A549 (cell line): Measurements from ENCODE around the gene FBP2. TPM values are rescaled to one million over a fixed set of nuclear protein-coding genes. Genes with fewer than 3 reads are reported as not detected.

ENCODE experiments used
- ATAC-seq, 2 experiments: fragments of 200-7000 bp in 1 of 2; fragments of >200 bp in 1 of 2; cut with Nextera tagmentation in 1 of 2; cut with Tn5 transposase in 1 of 2; 3 replicates each; pipeline versions ENCODE4 v1.8.0 to v1.9.1; 2018 to 2020; ENCODE audit warnings: mild to moderate bottlenecking in 1 of 2, moderate library complexity in 1 of 2
- CTCF ChIA-PET: fragments of 300-600 bp; sonication (Branson Sonifier 250); formaldehyde crosslinking; extraction: SDS; loops from one replicate; lab custom pipeline; 2021; ENCODE audit warnings: antibody characterized with exemption, inconsistent platforms; lab: Yijun Ruan, JAX
- POLR2A ChIA-PET: fragments of 350-600 bp; formaldehyde crosslinking; extraction: SDS; loops from one replicate; lab custom pipeline; 2021; ENCODE audit warnings: antibody characterized with exemption, inconsistent platforms; lab: Yijun Ruan, JAX
- DNase-seq, 2 experiments: peaks; one replicate each; pipeline versions ENCODE4 v3.0.0 to v3.0.0-alpha.2; 2011 to 2016; ENCODE audit warnings: low read depth in 1 of 2, low spot score in 1 of 2
- FAIRE-seq: peaks from 2 replicates; lab custom pipeline; 2011; peaks lifted over from hg19 to GRCh38; lab: Jason Lieb, UNC
- H3K27ac ChIP-seq, 2 experiments: fragments of >200 bp; sonication (Bioruptor Twin); formaldehyde crosslinking; 3 replicates each; pipeline ENCODE4 v1.5.1; 2016 to 2017
- H3K4me1 ChIP-seq: fragments of >200 bp; sonication (Bioruptor Twin); formaldehyde crosslinking; 3 replicates; pipeline ENCODE4 v1.6.1; 2016
- H3K4me2 ChIP-seq: fragments of >200 bp; sonication (Bioruptor Twin); formaldehyde crosslinking; 3 replicates; pipeline ENCODE4 v1.6.1; 2016
- H3K4me3 ChIP-seq: fragments of >200 bp; sonication (Bioruptor Twin); formaldehyde crosslinking; 3 replicates; pipeline ENCODE4 v1.5.1; 2016
- H3K9me3 ChIP-seq: fragments of >200 bp; sonication (Bioruptor Twin); formaldehyde crosslinking; 3 replicates; pipeline ENCODE4 v1.6.1; 2016
- CBX8 ChIP-seq: fragments of 200-600 bp; sonication (generic); IDR thresholded peaks from 2 replicates; pipeline ENCODE4 v1.6.1; 2016
- ESRRA ChIP-seq: fragments of 150-350 bp; IDR thresholded peaks from 2 replicates; pipeline ENCODE4 v1.6.1; 2014; ENCODE audit warnings: mild to moderate bottlenecking, low read length, borderline replicate concordance
- HOXA7 ChIP-seq: fragments of 250-450 bp; sonication (Bioruptor Pico); IDR thresholded peaks from 2 replicates; pipeline ENCODE4 v1.5.0; 2020; ENCODE audit warnings: mild to moderate bottlenecking, moderate library complexity
- JUNB ChIP-seq: fragments of >200 bp; sonication (Bioruptor Twin); formaldehyde crosslinking; IDR thresholded peaks from 2 replicates; pipeline ENCODE4 v1.6.1; 2016
- KDM1A ChIP-seq: fragments of 200-600 bp; sonication (generic); IDR thresholded peaks from 2 replicates; pipeline ENCODE4 v1.6.1; 2016; ENCODE audit warnings: low read depth, mild to moderate bottlenecking
- MAZ ChIP-seq: fragments of 150-350 bp; IDR thresholded peaks from 2 replicates; pipeline ENCODE4 v1.6.1; 2014; ENCODE audit warnings: antibody characterized with exemption, low read depth, low read length, borderline replicate concordance
- POLR2AphosphoS2 ChIP-seq: conservative IDR thresholded peaks from 2 replicates; pipeline ENCODE4 v1.6.1; 2012; ENCODE audit warnings: low read length, improper control_type of control experiment, inconsistent platforms
- RCOR1 ChIP-seq: fragments of 150-350 bp; IDR thresholded peaks from 2 replicates; pipeline ENCODE4 v1.6.1; 2014; ENCODE audit warnings: antibody characterized with exemption, low read length, low read depth
- RFX5 ChIP-seq: fragments of 450-650 bp; IDR thresholded peaks from 2 replicates; pipeline ENCODE4 v1.7.1; 2014; ENCODE audit warnings: antibody characterized with exemption, mild to moderate bottlenecking, moderate library complexity
- SMC3 ChIP-seq: fragments of >200 bp; sonication (Bioruptor Twin); formaldehyde crosslinking; IDR thresholded peaks from 3 replicates; pipeline ENCODE4 v1.6.1; 2018; ENCODE audit warnings: inconsistent platforms
- TFCP2L1 ChIP-seq: fragments of 250-450 bp; sonication (Bioruptor Pico); IDR thresholded peaks from 2 replicates; pipeline ENCODE4 v1.5.0; 2021; ENCODE audit warnings: mild to moderate bottlenecking
- ZNF302 ChIP-seq: fragments of 250-450 bp; sonication (Bioruptor Pico); IDR thresholded peaks from 2 replicates; pipeline ENCODE4 v1.9.0; 2021; ENCODE audit warnings: inconsistent platforms, mild to moderate bottlenecking, moderate library complexity
- ZSCAN20 ChIP-seq: fragments of 250-450 bp; sonication (Bioruptor Pico); IDR thresholded peaks from 2 replicates; pipeline ENCODE4 v1.8.0; 2022; ENCODE audit warnings: mild to moderate bottlenecking, moderate library complexity
- WGBS: methylation state at CpG from one replicate; pipeline ENCODE4 v1.1.6; 2017; ENCODE audit errors: missing lambda C conversion rate; 5-methylcytosine and 5-hydroxymethylcytosine counted together
- polyA plus RNA-seq, 4 experiments: library from polyadenylated mRNA; depleted of rRNA in 3 of 4; stranded (reverse); fragments of >200 nt; fragmentation: RNase III in 1 of 4; extraction: RNeasy Plus Mini Kit Qiagen cat#74134 plus additional on column Dnase treatment in 1 of 4; gene quantifications; 2 replicates in 3 of 4; 3 replicates in 1 of 4; pipeline ENCODE4 v1.2.3, GENCODE V29; 2011 to 2017
- TF ChIP-seq, protein P1 (sequence below): IDR thresholded peaks from 2 replicates; pipeline ENCODE4 v1.6.1; 2012
- TF ChIP-seq, protein P2 (sequence below): IDR thresholded peaks from 2 replicates; pipeline ENCODE4 v1.6.1; 2012; ENCODE audit warnings: low read depth, borderline replicate concordance
- TF ChIP-seq, protein P3 (sequence below): fragments of 250-450 bp; sonication (Bioruptor Pico); IDR thresholded peaks from 2 replicates; pipeline ENCODE4 v1.5.0; 2021; ENCODE audit warnings: mild to moderate bottlenecking, moderate library complexity, borderline replicate concordance

The FBP2 gene
- polyA plus RNA-seq, 2 of the 4 experiments (the other 2 are of a cell fraction), result not detected

DNA sequence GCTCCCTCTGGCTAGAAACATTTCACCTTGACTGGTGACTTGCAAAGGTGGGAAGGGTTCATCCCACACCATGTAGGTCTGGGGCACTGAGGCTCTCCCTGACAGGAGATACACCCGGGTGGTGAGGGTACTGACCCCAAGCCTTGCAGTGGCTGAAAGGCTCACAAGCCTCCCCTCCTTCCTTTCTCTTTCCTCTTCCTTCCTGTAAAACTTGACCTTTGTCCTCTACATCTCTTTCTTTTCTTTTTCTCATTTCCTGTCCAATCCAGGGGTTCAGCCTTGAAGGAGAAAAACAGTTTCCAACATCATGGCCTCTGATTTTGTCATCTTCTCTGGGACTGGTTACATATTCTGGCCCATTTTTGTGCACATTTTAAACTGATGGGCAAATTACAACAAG is 16.6 kb downstream of the FBP2 start (continued):
- no peak for TF ChIP-seq RCOR1
- TF ChIP-seq ZSCAN20 (CRISPR knock-in tag), result no peak
- no peak for TF ChIP-seq HOXA7 (CRISPR knock-in tag)

DNA sequence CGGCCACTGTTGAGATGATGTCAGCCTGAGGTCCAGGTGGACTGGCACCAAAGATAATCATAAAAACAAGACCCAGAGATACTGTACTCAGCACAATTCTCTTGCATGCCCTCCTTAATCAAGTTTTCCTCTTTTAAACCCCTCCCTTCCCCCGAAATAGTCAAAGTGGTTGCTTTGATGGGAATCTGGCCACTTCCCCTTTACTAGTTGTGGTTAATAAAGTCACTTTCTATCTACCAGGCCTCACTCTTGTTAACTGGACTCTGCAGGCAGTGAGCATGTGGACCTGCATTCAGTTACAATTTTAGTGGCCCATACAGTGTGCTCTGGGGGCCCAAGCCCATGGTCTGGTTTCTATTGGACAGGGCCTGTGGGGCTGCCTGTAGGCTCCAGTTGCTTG is 17.5 kb downstream of the FBP2 start:
- ATAC-seq, result no peak

DNA sequence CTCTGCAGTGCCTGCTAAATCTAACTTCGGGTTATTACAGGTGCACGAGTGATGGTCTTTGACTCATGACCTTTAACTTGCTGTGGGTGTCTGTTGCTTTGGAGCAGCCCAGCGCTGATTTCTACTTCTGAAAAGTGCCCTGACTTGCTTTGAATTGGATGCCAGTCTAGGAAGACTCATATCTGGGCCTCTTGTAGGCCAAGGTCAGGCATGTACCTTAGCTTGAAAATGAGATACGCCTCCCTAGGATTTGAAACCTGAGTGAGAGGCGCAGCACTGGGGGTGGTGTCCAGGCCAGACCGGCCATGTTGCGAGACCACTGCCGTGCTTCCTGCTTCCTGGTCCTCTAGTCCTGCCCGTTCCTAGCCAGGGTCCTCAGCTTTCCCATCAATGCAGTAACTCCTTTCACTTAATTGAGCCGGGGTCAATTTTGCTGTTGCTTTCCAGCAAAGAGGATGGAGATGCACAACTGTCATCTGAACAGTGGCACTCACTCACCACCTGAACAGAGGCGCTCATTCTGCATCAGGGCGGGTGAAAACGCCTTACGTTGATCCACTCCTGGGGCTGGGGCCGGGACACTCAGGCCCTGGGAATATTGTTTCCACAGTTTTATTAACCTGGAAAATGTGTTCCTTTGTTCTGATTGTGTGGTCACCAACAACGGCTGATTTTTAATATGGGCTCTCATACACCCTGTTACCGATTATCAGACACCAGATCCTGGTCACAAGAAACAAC is 24.5 kb downstream of the FBP2 start:
- TF ChIP-seq, protein P1, sequence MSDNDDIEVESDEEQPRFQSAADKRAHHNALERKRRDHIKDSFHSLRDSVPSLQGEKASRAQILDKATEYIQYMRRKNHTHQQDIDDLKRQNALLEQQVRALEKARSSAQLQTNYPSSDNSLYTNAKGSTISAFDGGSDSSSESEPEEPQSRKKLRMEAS, result no peak
- no peak for TF ChIP-seq TFCP2L1 (CRISPR knock-in tag)
- POLR2A ChIA-PET, result no interaction called here
- Histone ChIP-seq H3K9me3 (no peaks in the 10 kb centered on the region), H3K27ac (no peak overlapping the region), H3K4me2 (no peak overlapping the region), H3K4me3 (no peak overlapping the region), H3K4me1 (no peaks in the 10 kb centered on the region)
- CTCF ChIA-PET, result interaction anchor here (0.9 to 2.2 kb wide), 2 partner anchors 15 to 34 kb away, joined by 3 to 9 read pairs; partner anchors contain the start of gene PCAT7
- ATAC-seq (no peak), FAIRE-seq (no peak), DNase-seq (no peak)
- WGBS, result 73% methylated on average over 16 of the region's 17 CpGs

More for the DNA sequence above, 17.5 kb downstream of the FBP2 start:
- ChIA-PET POLR2A (no interaction called here), CTCF (no interaction called here)
- no peak for FAIRE-seq
- H3K4me3 ChIP-seq, result no peak overlapping the region
- no peak for DNase-seq
- no peaks in the 10 kb centered on the region for H3K9me3 ChIP-seq
- H3K27ac ChIP-seq, result no peak overlapping the region
- 53% methylated on average over 2 of the region's 2 CpGs for WGBS
- TF ChIP-seq KDM1A (no peak), ESRRA (no peak), JUNB (no peak), MAZ (no peak), RCOR1 (no peak), ZNF302 (no peak), POLR2AphosphoS2 (no peak), RFX5 (no peak)
- TF ChIP-seq, protein P2, sequence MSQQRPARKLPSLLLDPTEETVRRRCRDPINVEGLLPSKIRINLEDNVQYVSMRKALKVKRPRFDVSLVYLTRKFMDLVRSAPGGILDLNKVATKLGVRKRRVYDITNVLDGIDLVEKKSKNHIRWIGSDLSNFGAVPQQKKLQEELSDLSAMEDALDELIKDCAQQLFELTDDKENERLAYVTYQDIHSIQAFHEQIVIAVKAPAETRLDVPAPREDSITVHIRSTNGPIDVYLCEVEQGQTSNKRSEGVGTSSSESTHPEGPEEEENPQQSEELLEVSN, result no peak
- TF ChIP-seq, protein P3, sequence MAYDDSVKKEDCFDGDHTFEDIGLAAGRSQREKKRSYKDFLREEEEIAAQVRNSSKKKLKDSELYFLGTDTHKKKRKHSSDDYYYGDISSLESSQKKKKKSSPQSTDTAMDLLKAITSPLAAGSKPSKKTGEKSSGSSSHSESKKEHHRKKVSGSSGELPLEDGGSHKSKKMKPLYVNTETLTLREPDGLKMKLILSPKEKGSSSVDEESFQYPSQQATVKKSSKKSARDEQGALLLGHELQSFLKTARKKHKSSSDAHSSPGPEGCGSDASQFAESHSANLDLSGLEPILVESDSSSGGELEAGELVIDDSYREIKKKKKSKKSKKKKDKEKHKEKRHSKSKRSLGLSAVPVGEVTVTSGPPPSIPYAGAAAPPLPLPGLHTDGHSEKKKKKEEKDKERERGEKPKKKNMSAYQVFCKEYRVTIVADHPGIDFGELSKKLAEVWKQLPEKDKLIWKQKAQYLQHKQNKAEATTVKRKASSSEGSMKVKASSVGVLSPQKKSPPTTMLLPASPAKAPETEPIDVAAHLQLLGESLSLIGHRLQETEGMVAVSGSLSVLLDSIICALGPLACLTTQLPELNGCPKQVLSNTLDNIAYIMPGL, result no peak
- H3K4me1 ChIP-seq, result peaks cover 5% of the 10 kb centered on the region; the same call in 1 of the 3 replicates
- H3K4me2 ChIP-seq, result no peak overlapping the region

DNA sequence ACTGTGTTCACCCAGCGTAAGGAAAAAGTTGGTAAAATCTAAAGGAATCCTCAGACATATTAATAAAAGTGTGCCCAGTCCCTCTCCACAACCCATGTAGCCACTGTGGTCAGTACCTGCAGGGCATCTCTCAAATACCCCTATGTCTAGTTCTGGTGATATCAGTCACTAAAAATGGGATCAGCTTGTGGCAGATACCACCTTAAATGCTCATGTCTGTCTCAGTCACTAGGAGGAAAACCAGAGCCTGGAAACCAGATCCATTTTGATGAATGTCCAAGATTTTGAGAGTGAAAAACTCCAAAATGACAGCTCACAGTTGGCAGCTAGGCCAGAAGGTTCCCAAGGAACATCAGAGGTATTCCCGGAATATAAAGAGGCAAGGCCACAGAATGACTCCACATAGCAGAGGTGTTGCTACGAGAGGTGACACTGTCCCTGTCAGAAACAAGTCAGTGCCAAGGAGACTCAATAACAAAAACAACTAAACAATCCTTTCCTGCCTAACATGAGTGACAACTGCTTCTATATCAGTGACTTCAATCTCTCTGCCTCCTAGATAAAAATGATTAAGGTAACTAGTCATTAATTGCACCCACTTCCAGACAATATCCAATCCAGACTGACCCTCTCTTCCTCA is 25.3 kb downstream of the FBP2 start:
- CTCF ChIA-PET, result interaction anchor here (0.8 to 0.9 kb wide), 2 partner anchors 14 to 35 kb away, joined by 3 to 5 read pairs; partner anchors contain the start of gene PCAT7
- no peak overlapping the region for H3K27ac ChIP-seq
- ATAC-seq (no peak), FAIRE-seq (no peak), DNase-seq (no peak)
- H3K9me3 ChIP-seq, result no peaks in the 10 kb centered on the region
- H3K4me2 ChIP-seq, result no peak overlapping the region
- no peaks in the 10 kb centered on the region for H3K4me1 ChIP-seq
- POLR2A ChIA-PET, result no interaction called here
- no peak overlapping the region for H3K4me3 ChIP-seq
- TF ChIP-seq CBX8 (no peak), SMC3 (no peak)
- 86% methylated on average over 3 of the region's 3 CpGs for WGBS
